ENCODE data around the gene ARHGAP27. TPM values are rescaled to one million over a fixed set of nuclear protein-coding genes. Genes with fewer than 3 reads are reported as not detected.

ARHGAP27 gene
- polyA plus RNA-seq, 3 donors, result 47.2 to 315 (median 55.0) TPM

- Histone ChIP-seq H3K36me3 (replicated peaks in 1 of 2; ENCODE audit: control insufficient read depth in 1 of 2, insufficient read depth in 2 of 2, low read length in 2 of 2) (no peaks in the 10 kb centered on the region), H2AFZ (ENCODE audit: insufficient read depth, low read depth, low read length, poor library complexity, severe bottlenecking) (no peak overlapping the region), H3K27me3 (ENCODE audit: control insufficient read depth in 2 of 2, insufficient read depth in 2 of 2, low read length in 2 of 2) (peaks cover 0 to 3% of the 10 kb centered on the region in 2 donors), H3K4me1 (ENCODE audit: control insufficient read depth in 1 of 2, insufficient read depth in 2 of 2, low read length in 2 of 2) (peaks cover 22 to 30% of the 10 kb centered on the region in 2 donors), H3K4me3 (replicated peaks in 1 of 3; ENCODE audit: low read depth in 2 of 3, low read length in 3 of 3) (no peak overlapping the region), H3K9ac (ENCODE audit: insufficient read depth, low read length, poor library complexity, severe bottlenecking) (no peak overlapping the region), H3K27ac (ENCODE audit: low read depth in 1 of 2, low read length in 2 of 2) (no peak overlapping the region), H3K4me2 (replicated peaks; ENCODE audit: extremely low read depth, low read length, poor library complexity, severe bottlenecking) (no peak overlapping the region), H4K20me1 (ENCODE audit: insufficient read depth, low read length) (no peaks in the 10 kb centered on the region), H3K79me2 (ENCODE audit: insufficient read depth, low read length) (no peaks in the 10 kb centered on the region), H3K9me3 (replicated peaks in 1 of 2; ENCODE audit: control insufficient read depth in 1 of 2, insufficient read depth in 1 of 2, low read length in 2 of 2) (no peaks in the 10 kb centered on the region)
- Mint-ChIP-seq H3K36me3 (peaks cover 0 to 4% of the 10 kb centered on the region in 2 donors), H3K27ac (no peak overlapping the region), H3K27me3 (ENCODE audit: low read depth in 3 of 3) (peaks cover 11 to 27% (median 18%) of the 10 kb centered on the region in 3 donors), H3K4me3 (no peak overlapping the region), H3K4me1 (peaks cover 30% of the 10 kb centered on the region), H3K9me3 (peaks cover 0 to 2% (median 0%) of the 10 kb centered on the region in 7 donors)
- intact Hi-C loops (cut with micrococcal nuclease), result no loop called here
- DNase-seq, result no peak
- TF ChIP-seq, protein P1, sequence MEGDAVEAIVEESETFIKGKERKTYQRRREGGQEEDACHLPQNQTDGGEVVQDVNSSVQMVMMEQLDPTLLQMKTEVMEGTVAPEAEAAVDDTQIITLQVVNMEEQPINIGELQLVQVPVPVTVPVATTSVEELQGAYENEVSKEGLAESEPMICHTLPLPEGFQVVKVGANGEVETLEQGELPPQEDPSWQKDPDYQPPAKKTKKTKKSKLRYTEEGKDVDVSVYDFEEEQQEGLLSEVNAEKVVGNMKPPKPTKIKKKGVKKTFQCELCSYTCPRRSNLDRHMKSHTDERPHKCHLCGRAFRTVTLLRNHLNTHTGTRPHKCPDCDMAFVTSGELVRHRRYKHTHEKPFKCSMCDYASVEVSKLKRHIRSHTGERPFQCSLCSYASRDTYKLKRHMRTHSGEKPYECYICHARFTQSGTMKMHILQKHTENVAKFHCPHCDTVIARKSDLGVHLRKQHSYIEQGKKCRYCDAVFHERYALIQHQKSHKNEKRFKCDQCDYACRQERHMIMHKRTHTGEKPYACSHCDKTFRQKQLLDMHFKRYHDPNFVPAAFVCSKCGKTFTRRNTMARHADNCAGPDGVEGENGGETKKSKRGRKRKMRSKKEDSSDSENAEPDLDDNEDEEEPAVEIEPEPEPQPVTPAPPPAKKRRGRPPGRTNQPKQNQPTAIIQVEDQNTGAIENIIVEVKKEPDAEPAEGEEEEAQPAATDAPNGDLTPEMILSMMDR (IDR thresholded peaks at IDR 0.05), result no peak
Observed at GRCh38 chr17:45368651-45369050, 64.0 kb downstream of the ARHGAP27 start.

DNA sequence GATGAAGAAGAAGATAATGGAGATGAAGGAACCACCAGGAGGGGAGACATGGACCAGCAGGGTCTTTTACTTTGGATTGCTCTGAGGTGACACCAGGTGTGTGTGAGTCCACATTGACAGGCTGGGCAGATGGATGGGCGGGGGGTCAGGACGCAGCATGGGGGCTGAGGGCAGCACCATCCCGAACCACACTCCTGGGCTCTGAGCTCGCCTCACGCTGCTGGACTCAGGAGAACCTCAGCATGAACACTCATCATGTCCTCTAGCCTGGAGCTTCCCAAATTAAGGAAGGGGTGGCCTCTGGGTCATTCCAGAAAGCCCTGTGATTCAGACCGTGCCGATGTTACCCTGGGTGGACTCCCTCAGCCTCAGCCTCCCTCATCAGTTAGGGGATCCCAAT is 65.5 kb downstream of the ARHGAP27 start:
- intact Hi-C loops (cut with micrococcal nuclease), result no loop called here
- Histone ChIP-seq H3K4me2 (replicated peaks; ENCODE audit: extremely low read depth, low read length, poor library complexity, severe bottlenecking) (no peak overlapping the region), H3K27me3 (ENCODE audit: control insufficient read depth in 2 of 2, insufficient read depth in 2 of 2, low read length in 2 of 2) (peaks cover 0 to 3% of the 10 kb centered on the region in 2 donors), H4K20me1 (ENCODE audit: insufficient read depth, low read length) (no peaks in the 10 kb centered on the region), H3K79me2 (ENCODE audit: insufficient read depth, low read length) (no peaks in the 10 kb centered on the region), H3K4me3 (replicated peaks in 1 of 3; ENCODE audit: low read depth in 2 of 3, low read length in 3 of 3) (no peak overlapping the region), H3K27ac (ENCODE audit: low read depth in 1 of 2, low read length in 2 of 2) (no peak overlapping the region), H3K9me3 (replicated peaks in 1 of 2; ENCODE audit: control insufficient read depth in 1 of 2, insufficient read depth in 1 of 2, low read length in 2 of 2) (no peaks in the 10 kb centered on the region), H3K36me3 (replicated peaks in 1 of 2; ENCODE audit: control insufficient read depth in 1 of 2, insufficient read depth in 2 of 2, low read length in 2 of 2) (no peaks in the 10 kb centered on the region), H3K9ac (ENCODE audit: insufficient read depth, low read length, poor library complexity, severe bottlenecking) (no peak overlapping the region), H2AFZ (ENCODE audit: insufficient read depth, low read depth, low read length, poor library complexity, severe bottlenecking) (no peak overlapping the region), H3K4me1 (ENCODE audit: control insufficient read depth in 1 of 2, insufficient read depth in 2 of 2, low read length in 2 of 2) (peaks cover 14 to 19% of the 10 kb centered on the region in 2 donors)
- WGBS (ENCODE audit: insufficient coverage), result 98% methylated on average over 5 of the region's 7 CpGs
- peaks cover 0 to 9% (median 5%) of the 10 kb centered on the region in 7 donors for H3K9me3 Mint-ChIP-seq
- H3K36me3 Mint-ChIP-seq, result peaks cover 0 to under 1% of the 10 kb centered on the region in 2 donors
- no peak overlapping the region for H3K27ac Mint-ChIP-seq
- no peak for DNase-seq
- H3K4me3 Mint-ChIP-seq, result no peak overlapping the region
- peaks cover 20% of the 10 kb centered on the region for H3K4me1 Mint-ChIP-seq
- TF ChIP-seq, protein P1 (IDR thresholded peaks at IDR 0.05), result no peak
- H3K27me3 Mint-ChIP-seq (ENCODE audit: low read depth in 3 of 3), result peaks cover 12 to 30% (median 27%) of the 10 kb centered on the region in 3 donors
